HL-60 (cell line): Measurements from ENCODE around the gene OS9.
A peak's percentile ranks its signal among the peaks of the same experiment; 100 is the strongest.

Experiments
- DNase-seq, 2 experiments: peaks; one replicate each; pipeline ENCODE4 v3.0.0-alpha.2; 2010 to 2020; ENCODE audit warnings: low read depth in 1 of 2, low spot score in 1 of 2
- H3K27ac ChIP-seq: fragments of 250-450 bp; sonication (Bioruptor Pico); replicated peaks from 2 replicates; pipeline ENCODE4 v1.5.1; 2020; ENCODE audit warnings: mild to moderate bottlenecking, moderate library complexity
- H3K27me3 ChIP-seq: fragments of 250-450 bp; sonication (Bioruptor Pico); 2 replicates; pipeline ENCODE4 v1.5.1; 2021; ENCODE audit warnings: mild to moderate bottlenecking, moderate library complexity; ENCODE audit not compliant: insufficient read depth, poor library complexity, severe bottlenecking
- H3K4me3 ChIP-seq: replicated peaks from 2 replicates; pipeline ENCODE4 v1.5.1; 2011; ENCODE audit warnings: mild to moderate bottlenecking, control low read depth, low read length; ENCODE audit not compliant: insufficient read depth
- GABPA ChIP-seq: IDR thresholded peaks from 2 replicates; pipeline ENCODE4 v1.6.1; 2012; ENCODE audit warnings: low read depth
- POLR2AphosphoS5 ChIP-seq: IDR thresholded peaks from 2 replicates; pipeline ENCODE4 v1.6.1; 2012; ENCODE audit warnings: low read depth
- SPI1 ChIP-seq: IDR thresholded peaks from 2 replicates; pipeline ENCODE4 v1.6.1; 2012; ENCODE audit warnings: low read depth, mild to moderate bottlenecking, borderline replicate concordance
- TF ChIP-seq, protein P1 (sequence below): IDR thresholded peaks from one replicate; pipeline ENCODE4 v1.5.1; 2011; ENCODE audit warnings: low read length, control low read depth, inconsistent platforms; ENCODE audit not compliant: insufficient read depth
- TF ChIP-seq, protein P2 (sequence below): IDR thresholded peaks from 2 replicates; pipeline ENCODE4 v1.6.1; 2012; ENCODE audit warnings: low read depth; ENCODE audit not compliant: insufficient replicate concordance

The OS9 gene

DNA sequence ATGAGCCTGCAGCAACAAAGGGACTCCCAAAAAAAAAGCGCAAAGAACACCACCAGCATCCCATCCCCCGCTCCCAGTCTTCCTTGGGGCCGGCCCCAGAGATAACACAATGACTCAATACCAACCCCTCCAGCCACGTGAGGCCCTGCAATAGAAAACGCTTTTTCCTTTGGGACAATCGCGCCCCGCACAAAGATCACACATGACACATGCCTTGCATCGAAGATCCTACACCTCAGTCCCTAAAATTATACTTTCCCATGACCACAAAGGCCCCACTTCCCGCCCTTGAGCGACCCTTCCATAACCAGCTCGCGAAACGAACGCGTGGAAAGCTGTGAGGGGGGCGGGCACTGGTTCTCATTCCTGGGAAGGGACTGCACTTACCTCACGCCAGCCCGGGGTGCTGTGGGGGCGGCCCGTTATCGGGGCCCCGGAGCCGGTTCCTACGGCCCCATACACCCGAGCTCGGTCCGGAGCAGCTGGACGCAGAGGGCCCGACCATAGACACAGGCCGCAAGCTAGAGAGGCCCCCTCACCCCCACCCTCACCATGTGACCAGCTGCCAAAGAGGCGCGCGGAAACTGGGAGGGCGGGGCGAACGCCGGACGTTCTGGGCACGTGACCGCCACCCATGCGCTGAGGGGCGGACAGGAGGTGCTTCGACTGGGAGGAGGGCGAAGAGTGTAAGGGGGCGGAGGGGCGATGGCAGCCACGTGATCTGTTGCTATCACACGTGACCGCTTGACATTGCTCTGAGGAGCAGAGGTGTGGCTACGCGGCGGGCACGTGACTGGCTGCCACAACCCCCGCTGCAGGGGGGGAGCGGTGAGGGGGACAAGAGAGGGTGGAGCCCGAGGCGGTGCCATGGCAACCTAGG is 58.1 kb downstream of the OS9 start, which contains the start of gene CDK4:
Gene CDK4, minus strand, starts transcription at position 523 of the 880 bp plus-strand sequence. CDS start 593 bp downstream, outside the sequence.
- peak; percentile 100 for DNase-seq
- TF ChIP-seq POLR2AphosphoS5 (peak; percentile 79), GABPA (no peak)
- TF ChIP-seq, protein P1, sequence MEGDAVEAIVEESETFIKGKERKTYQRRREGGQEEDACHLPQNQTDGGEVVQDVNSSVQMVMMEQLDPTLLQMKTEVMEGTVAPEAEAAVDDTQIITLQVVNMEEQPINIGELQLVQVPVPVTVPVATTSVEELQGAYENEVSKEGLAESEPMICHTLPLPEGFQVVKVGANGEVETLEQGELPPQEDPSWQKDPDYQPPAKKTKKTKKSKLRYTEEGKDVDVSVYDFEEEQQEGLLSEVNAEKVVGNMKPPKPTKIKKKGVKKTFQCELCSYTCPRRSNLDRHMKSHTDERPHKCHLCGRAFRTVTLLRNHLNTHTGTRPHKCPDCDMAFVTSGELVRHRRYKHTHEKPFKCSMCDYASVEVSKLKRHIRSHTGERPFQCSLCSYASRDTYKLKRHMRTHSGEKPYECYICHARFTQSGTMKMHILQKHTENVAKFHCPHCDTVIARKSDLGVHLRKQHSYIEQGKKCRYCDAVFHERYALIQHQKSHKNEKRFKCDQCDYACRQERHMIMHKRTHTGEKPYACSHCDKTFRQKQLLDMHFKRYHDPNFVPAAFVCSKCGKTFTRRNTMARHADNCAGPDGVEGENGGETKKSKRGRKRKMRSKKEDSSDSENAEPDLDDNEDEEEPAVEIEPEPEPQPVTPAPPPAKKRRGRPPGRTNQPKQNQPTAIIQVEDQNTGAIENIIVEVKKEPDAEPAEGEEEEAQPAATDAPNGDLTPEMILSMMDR = no peak
- TF ChIP-seq, protein P2, sequence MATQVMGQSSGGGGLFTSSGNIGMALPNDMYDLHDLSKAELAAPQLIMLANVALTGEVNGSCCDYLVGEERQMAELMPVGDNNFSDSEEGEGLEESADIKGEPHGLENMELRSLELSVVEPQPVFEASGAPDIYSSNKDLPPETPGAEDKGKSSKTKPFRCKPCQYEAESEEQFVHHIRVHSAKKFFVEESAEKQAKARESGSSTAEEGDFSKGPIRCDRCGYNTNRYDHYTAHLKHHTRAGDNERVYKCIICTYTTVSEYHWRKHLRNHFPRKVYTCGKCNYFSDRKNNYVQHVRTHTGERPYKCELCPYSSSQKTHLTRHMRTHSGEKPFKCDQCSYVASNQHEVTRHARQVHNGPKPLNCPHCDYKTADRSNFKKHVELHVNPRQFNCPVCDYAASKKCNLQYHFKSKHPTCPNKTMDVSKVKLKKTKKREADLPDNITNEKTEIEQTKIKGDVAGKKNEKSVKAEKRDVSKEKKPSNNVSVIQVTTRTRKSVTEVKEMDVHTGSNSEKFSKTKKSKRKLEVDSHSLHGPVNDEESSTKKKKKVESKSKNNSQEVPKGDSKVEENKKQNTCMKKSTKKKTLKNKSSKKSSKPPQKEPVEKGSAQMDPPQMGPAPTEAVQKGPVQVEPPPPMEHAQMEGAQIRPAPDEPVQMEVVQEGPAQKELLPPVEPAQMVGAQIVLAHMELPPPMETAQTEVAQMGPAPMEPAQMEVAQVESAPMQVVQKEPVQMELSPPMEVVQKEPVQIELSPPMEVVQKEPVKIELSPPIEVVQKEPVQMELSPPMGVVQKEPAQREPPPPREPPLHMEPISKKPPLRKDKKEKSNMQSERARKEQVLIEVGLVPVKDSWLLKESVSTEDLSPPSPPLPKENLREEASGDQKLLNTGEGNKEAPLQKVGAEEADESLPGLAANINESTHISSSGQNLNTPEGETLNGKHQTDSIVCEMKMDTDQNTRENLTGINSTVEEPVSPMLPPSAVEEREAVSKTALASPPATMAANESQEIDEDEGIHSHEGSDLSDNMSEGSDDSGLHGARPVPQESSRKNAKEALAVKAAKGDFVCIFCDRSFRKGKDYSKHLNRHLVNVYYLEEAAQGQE = peak; percentile 27
- Histone ChIP-seq H3K27ac (peak within 1 kb of the TSS; percentile 95), H3K4me3 (peak within 1 kb of the TSS; percentile 71), H3K27me3 (no peaks in the 10 kb centered on the region)

DNA sequence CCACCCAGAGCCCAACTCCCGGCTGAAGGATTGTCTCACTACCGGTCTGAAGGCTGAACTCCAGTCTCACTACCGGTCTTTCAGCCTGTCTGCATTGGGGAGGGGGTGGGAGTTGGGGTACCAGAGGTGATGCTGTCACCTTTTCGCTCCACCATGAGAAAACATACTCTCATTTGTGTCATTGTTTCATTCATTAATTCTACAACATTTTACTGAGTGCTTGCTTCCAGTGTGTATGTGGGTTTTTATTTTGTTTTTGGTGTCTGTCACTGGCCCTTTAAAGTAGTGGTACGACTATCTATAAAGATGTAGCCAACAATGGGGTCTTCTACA is 58.7 kb downstream of the OS9 start:
- no peak for DNase-seq
- H3K27me3 ChIP-seq = peaks cover under 1% of the 10 kb centered on the region
- TF ChIP-seq, protein P1 = no peak
- TF ChIP-seq GABPA = no peak
- no peak for TF ChIP-seq SPI1
- TF ChIP-seq, protein P2 = no peak
- TF ChIP-seq POLR2AphosphoS5 = no peak
- H3K27ac ChIP-seq = peak overlapping the region; percentile 56
- peak overlapping the region; percentile 71 for H3K4me3 ChIP-seq

DNA sequence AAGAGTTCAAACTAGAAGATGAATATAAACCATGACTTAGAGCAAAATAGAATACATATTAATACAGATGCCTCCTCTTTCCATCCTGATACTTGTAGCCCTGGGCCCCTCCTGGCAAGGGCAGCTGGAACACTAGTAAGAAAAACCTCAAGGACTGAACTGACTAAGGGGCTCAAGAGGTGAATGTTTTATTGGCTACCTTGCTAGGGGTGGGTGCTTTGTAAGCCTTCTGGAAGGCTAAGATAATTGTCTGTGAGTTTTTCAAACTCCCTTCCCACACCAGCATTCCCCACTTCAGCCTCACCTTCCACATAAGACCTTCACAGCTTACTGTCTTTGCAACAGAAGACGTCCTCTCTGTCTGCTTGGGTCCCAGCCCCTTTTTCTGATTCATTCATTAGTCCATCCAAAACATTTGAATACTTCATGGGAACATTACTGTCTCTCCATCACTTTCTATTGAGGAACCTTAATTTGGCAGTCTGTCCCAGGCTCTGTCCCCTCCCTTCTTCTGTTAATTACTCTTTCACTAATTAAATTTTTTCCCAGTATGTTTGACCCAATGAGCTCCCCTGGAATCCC is 59.9 kb downstream of the OS9 start:
- Histone ChIP-seq H3K27me3 (peaks cover 3% of the 10 kb centered on the region), H3K4me3 (no peak overlapping the region), H3K27ac (no peak overlapping the region)
- TF ChIP-seq SPI1 (no peak), POLR2AphosphoS5 (no peak), GABPA (no peak)
- TF ChIP-seq, protein P1 = no peak
- TF ChIP-seq, protein P2 = no peak
- no peak for DNase-seq
